ENCODE results near the gene ADCY10. TPM values are rescaled to one million over a fixed set of nuclear protein-coding genes. Genes with fewer than 3 reads are reported as not detected.

ADCY10 gene
- total RNA-seq, 2 donors from 2014 or later = 0.05 to 1.4 TPM

DNA sequence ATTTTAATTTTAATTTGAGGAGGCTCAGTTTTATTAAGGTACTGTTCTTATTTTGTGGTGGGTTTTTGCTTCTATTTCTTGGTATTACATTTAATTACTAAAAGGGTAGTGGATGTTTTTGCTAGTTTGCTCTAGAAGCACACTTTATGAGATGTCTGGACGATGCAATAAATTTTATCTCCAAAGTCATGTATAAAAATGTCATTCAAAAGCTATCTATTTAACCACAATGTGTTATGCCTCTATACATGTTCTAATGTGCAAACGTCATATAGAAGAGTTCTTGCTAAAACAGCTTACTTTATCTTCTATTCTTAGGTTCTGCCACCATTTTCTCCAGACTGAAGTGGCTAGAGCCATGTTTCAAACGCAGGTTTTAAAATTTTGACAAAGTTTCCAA, 35.9 kb upstream of the ADCY10 start:
- H3K9me3 ChIP-seq = no peaks in the 10 kb centered on the region
- WGBS = 26% methylated on average over 3 of the region's 3 CpGs
- H3K4me3 ChIP-seq = no peak overlapping the region
- intact Hi-C loops (cut with DNase I) = no loop called here
- TF ChIP-seq POLR2A (IDR thresholded peaks at IDR 0.05) = no peak
- TF ChIP-seq POLR2AphosphoS5 (IDR thresholded peaks at IDR 0.05) = no peak
- TF ChIP-seq, protein P1, sequence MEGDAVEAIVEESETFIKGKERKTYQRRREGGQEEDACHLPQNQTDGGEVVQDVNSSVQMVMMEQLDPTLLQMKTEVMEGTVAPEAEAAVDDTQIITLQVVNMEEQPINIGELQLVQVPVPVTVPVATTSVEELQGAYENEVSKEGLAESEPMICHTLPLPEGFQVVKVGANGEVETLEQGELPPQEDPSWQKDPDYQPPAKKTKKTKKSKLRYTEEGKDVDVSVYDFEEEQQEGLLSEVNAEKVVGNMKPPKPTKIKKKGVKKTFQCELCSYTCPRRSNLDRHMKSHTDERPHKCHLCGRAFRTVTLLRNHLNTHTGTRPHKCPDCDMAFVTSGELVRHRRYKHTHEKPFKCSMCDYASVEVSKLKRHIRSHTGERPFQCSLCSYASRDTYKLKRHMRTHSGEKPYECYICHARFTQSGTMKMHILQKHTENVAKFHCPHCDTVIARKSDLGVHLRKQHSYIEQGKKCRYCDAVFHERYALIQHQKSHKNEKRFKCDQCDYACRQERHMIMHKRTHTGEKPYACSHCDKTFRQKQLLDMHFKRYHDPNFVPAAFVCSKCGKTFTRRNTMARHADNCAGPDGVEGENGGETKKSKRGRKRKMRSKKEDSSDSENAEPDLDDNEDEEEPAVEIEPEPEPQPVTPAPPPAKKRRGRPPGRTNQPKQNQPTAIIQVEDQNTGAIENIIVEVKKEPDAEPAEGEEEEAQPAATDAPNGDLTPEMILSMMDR (IDR thresholded peaks at IDR 0.05) = no peak
- H3K4me1 ChIP-seq (replicated peaks) = no peaks in the 10 kb centered on the region
- no peaks in the 10 kb centered on the region for H3K27me3 ChIP-seq (replicated peaks; ENCODE audit: insufficient read depth)
- H3K36me3 ChIP-seq = no peaks in the 10 kb centered on the region
- no peak overlapping the region for H3K27ac ChIP-seq
- DNase-seq (ENCODE audit: low spot score) = no peak

DNA sequence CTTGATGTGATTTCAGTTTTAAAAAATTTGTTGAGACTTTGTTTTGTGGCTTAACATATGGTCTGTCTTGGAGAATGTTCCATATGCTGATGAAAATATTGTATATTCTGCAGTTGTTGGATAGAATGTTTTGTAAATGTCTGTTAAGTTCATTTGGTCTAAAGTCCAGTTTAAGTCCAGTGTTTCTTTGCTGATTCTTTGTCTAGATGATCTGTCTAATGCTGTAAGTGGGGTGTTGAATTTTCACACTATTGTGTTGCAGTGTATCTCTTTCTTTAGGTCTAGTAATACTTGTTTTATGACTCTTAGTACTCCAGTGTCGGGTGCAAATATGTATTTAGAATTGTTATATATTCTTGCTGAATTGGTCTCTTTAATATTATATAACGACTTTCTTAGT, 33.8 kb upstream of the ADCY10 start:
- Histone ChIP-seq H3K4me3 (no peak overlapping the region), H3K27ac (no peak overlapping the region), H3K9me3 (no peaks in the 10 kb centered on the region), H3K4me1 (replicated peaks) (no peaks in the 10 kb centered on the region), H3K36me3 (no peaks in the 10 kb centered on the region), H3K27me3 (replicated peaks; ENCODE audit: insufficient read depth) (no peaks in the 10 kb centered on the region)
- intact Hi-C loops (cut with DNase I) = no loop called here
- no peak for DNase-seq (ENCODE audit: low spot score)
- WGBS = 69% methylated on average over 2 of the region's 2 CpGs
- TF ChIP-seq, protein P1 (IDR thresholded peaks at IDR 0.05) = no peak
- TF ChIP-seq POLR2AphosphoS5 (IDR thresholded peaks at IDR 0.05) (no peak), POLR2A (IDR thresholded peaks at IDR 0.05) (no peak)

DNA sequence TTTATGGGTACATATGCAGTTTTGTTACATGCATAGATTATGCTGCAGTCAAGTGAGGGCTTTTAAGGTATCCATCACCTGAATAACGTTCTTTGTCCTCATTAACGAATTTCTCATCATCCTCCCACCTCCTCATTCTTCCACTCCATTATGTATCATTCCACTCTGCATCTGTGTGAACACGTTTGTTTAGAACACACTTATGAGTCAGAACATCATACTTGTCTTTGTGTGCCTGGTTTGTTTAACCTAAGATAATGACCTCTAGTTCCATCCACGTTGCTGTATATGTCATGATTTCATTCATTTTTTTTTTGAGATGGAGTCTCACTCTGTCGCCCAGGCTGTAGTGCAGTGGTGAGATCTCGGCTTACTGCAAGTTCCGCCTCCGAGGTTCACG, 29.6 kb upstream of the ADCY10 start:
- Histone ChIP-seq H3K9me3 (no peaks in the 10 kb centered on the region), H3K36me3 (no peaks in the 10 kb centered on the region), H3K4me3 (no peak overlapping the region), H3K27me3 (replicated peaks; ENCODE audit: insufficient read depth) (no peaks in the 10 kb centered on the region), H3K27ac (no peak overlapping the region), H3K4me1 (replicated peaks) (no peaks in the 10 kb centered on the region)
- 87% methylated on average over 9 of the region's 9 CpGs for whole genome bisulfite sequencing
- intact Hi-C loops (cut with DNase I) = no loop called here
- DNase-seq (ENCODE audit: low spot score) = no peak
- no peak for TF ChIP-seq POLR2AphosphoS5 (IDR thresholded peaks at IDR 0.05)
- TF ChIP-seq, protein P1 (IDR thresholded peaks at IDR 0.05) = no peak
- TF ChIP-seq POLR2A (IDR thresholded peaks at IDR 0.05) = no peak

DNA sequence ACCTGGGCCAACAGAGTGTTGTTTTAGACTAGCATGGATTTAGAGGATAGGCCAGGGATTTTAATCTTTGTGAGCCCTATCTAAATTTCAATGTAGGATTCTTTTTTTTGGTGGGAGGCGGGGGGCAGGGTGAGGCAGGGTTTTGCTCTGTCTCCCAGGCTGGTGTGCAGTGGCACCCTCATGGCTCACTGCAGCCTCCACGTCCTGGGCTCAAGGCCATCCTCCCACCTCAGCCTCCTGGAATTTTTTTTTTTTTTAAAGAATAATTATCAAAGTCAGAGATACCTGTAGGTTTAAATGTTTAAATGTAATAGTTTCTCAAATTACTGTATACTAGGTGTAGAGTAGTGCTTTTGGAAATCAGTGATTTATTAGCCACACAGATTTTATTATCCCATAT, 26.3 kb upstream of the ADCY10 start:
- no peak for DNase-seq (ENCODE audit: low spot score)
- Histone ChIP-seq H3K4me3 (no peak overlapping the region), H3K4me1 (replicated peaks) (no peaks in the 10 kb centered on the region), H3K9me3 (no peaks in the 10 kb centered on the region), H3K27me3 (replicated peaks; ENCODE audit: insufficient read depth) (no peaks in the 10 kb centered on the region), H3K36me3 (no peaks in the 10 kb centered on the region), H3K27ac (no peak overlapping the region)
- TF ChIP-seq, protein P1 (IDR thresholded peaks at IDR 0.05) = no peak
- TF ChIP-seq POLR2AphosphoS5 (IDR thresholded peaks at IDR 0.05) (no peak), POLR2A (IDR thresholded peaks at IDR 0.05) (no peak)
- intact Hi-C loops (cut with DNase I) = no loop called here
- WGBS = 94% methylated on average over 2 of the region's 2 CpGs

DNA sequence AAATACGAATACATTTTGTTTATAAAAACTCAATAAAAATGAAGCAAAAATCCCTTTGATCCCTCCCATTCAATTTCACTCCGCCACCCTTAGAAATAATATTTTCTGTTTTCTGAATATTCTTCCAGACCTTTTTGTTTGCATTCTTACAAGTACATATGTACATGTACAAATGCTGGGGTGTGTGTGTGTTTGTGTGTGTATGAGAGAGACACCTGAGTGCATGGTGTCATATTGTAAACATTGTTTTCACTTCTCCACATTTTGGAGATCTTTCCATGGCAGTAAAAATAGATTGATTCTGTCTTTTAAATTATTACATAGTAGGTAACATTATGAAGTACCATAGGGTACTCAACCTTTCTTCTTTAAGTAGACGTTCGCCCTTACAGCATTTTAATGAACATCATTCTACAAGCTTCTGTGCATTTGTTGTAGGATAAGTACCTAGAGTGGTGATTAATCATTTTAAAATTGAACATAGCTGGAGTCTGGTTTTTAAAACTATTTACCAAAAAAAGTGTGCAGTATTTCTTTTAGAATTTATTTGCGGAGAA, 24.2 kb upstream of the ADCY10 start:
- 48% methylated on average over 5 of the region's 5 CpGs for WGBS

More for the DNA sequence above, 24.2 kb upstream of the ADCY10 start:
- peak overlapping the region; percentile 85 to 90 for H3K4me3 ChIP-seq
- H3K27ac ChIP-seq = peak overlapping the region; percentile 95 to 98
- no peaks in the 10 kb centered on the region for H3K36me3 ChIP-seq
- H3K4me1 ChIP-seq (replicated peaks) = no peaks in the 10 kb centered on the region
- no peaks in the 10 kb centered on the region for H3K9me3 ChIP-seq
- DNase-seq (ENCODE audit: low spot score) = no peak
- intact Hi-C loops (cut with DNase I) = loop anchor here (5.0 kb wide), 2 partner anchors 144 to 216 kb away; partner anchors contain the start of gene MPZL1
- no peak for TF ChIP-seq POLR2AphosphoS5 (IDR thresholded peaks at IDR 0.05)
- TF ChIP-seq, protein P1 (IDR thresholded peaks at IDR 0.05) = no peak
- no peak for TF ChIP-seq POLR2A (IDR thresholded peaks at IDR 0.05)
- no peaks in the 10 kb centered on the region for H3K27me3 ChIP-seq (replicated peaks; ENCODE audit: insufficient read depth)
